ENCODE results near the gene HECTD4. TPM values are rescaled to one million over a fixed set of nuclear protein-coding genes. Genes with fewer than 3 reads are reported as not detected.

The HECTD4 gene
- total and polyA plus RNA-seq, 12 donors: 3.0 to 33.7 (median 23.9) TPM

DNA sequence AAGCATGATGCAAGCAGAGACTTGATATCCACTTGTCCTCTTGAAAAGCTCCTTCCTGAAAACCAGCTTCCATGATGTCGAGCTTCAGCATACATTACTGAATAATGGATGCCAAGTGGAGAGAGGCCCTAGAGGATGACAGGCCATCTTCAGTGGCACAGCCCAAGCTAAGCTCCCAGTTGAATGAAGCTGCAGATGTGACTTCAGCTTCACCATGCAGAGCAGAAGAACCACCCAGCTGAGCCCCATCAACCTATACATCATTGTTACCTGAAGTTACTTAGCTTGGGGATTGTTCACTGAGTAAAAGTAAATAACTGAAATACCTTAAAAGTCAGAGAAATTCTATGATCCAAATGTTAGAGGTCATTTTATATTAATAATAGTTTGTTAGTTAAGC is 93.6 kb downstream of the HECTD4 start:
- peaks cover 0 to 20% (median 6%) of the 10 kb centered on the region in 11 donors for H3K9me3 ChIP-seq
- DNase-seq (no peak), ATAC-seq (no peak)
- H3K4me1 ChIP-seq: peaks cover 0 to 31% (median 9%) of the 10 kb centered on the region in 9 donors
- TF ChIP-seq, protein P1, sequence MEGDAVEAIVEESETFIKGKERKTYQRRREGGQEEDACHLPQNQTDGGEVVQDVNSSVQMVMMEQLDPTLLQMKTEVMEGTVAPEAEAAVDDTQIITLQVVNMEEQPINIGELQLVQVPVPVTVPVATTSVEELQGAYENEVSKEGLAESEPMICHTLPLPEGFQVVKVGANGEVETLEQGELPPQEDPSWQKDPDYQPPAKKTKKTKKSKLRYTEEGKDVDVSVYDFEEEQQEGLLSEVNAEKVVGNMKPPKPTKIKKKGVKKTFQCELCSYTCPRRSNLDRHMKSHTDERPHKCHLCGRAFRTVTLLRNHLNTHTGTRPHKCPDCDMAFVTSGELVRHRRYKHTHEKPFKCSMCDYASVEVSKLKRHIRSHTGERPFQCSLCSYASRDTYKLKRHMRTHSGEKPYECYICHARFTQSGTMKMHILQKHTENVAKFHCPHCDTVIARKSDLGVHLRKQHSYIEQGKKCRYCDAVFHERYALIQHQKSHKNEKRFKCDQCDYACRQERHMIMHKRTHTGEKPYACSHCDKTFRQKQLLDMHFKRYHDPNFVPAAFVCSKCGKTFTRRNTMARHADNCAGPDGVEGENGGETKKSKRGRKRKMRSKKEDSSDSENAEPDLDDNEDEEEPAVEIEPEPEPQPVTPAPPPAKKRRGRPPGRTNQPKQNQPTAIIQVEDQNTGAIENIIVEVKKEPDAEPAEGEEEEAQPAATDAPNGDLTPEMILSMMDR (IDR thresholded peaks at IDR 0.05): no peak
- 100% methylated on average over 1 of the region's 1 CpG for WGBS, 2 donors
- no peak overlapping the region for H3K4me3 ChIP-seq
- H3K27me3 ChIP-seq: no peaks in the 10 kb centered on the region
- intact Hi-C loops (cut with DNase I): loop anchor here in 2 of 10 donors (10.0 kb wide), 1 partner anchor 96 kb away; the partner anchor contains the start of gene HECTD4 (in 2 of the 2)
- H3K36me3 ChIP-seq: peaks cover 0 to 40% (median 4%) of the 10 kb centered on the region in 9 donors
- H3K27ac ChIP-seq: no peak overlapping the region

- Histone ChIP-seq H3K9me3 (peaks cover 0 to 20% (median 6%) of the 10 kb centered on the region in 11 donors), H3K36me3 (peaks cover 0 to 18% (median 4%) of the 10 kb centered on the region in 9 donors), H3K4me1 (peaks cover 0 to 39% (median 10%) of the 10 kb centered on the region in 9 donors), H3K27me3 (no peaks in the 10 kb centered on the region), H3K4me3 (no peak overlapping the region), H3K27ac (no peak overlapping the region)
- ATAC-seq (no peak), DNase-seq (no peak)
- intact Hi-C loops (cut with DNase I): loop anchor here in 2 of 10 donors (10.0 kb wide), 1 partner anchor 99 kb away; the partner anchor contains the start of gene HECTD4 (in 2 of the 2)
- TF ChIP-seq, protein P1 (IDR thresholded peaks at IDR 0.05): no peak
- WGBS, 2 donors: 73 to 87% methylated on average over 5 of the region's 5 CpGs
Measured at GRCh38 chr12:112285600-112286401, 96.4 kb downstream of the HECTD4 start.

- intact Hi-C loops (cut with DNase I): loop anchor here in 5 of 10 donors (5.0 to 10.0 kb wide), 3 partner anchors 99 to 104 kb away; partner anchors contain the start of gene HECTD4 (in 4 of the 5)
- H3K9me3 ChIP-seq: peaks cover 0 to 7% (median under 1%) of the 10 kb centered on the region in 11 donors
- DNase-seq: peak in 1 of 2 donors; percentile 9
- TF ChIP-seq, protein P1 (IDR thresholded peaks at IDR 0.05): no peak
- ATAC-seq: peak in 6 of 8 donors; percentile 50 to 83 (median 58)
- H3K36me3 ChIP-seq: peaks cover 0 to 18% (median 7%) of the 10 kb centered on the region in 9 donors
- H3K4me1 ChIP-seq: peaks cover 0 to 39% (median 10%) of the 10 kb centered on the region in 9 donors
- 51 to 55% methylated on average over 2 of the region's 2 CpGs for WGBS, 2 donors
- no peak overlapping the region for H3K4me3 ChIP-seq
- H3K27me3 ChIP-seq: no peaks in the 10 kb centered on the region
- H3K27ac ChIP-seq: peak overlapping the region in 5 of 10 donors; percentile 16 to 54 (median 31)
Measured at GRCh38 chr12:112283546-112283945, 98.7 kb downstream of the HECTD4 start.

DNA sequence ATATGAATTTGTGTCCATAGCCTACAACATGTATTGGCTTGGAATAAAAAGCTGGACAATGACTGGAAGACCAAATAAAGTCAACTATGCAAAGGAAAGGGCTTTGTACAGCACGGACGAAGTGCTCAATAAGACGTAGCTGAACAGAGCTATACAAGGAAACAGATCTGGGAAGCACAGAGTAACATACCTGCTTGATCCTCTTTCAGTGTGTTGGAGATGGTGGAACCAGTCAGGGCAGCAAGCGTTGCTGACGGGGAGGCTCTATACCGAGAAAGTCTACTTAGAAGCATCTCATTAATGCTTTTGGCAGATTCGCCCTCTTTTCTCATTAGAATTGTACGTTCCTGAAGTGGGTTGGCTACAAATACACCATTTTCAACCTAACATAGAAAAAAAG is 99.3 kb downstream of the HECTD4 start:
- DNase-seq: no peak
- intact Hi-C loops (cut with DNase I): loop anchor here in 5 of 10 donors (5.0 to 10.0 kb wide), 3 partner anchors 99 to 104 kb away; partner anchors contain the start of gene HECTD4 (in 4 of the 5)
- Histone ChIP-seq H3K9me3 (peaks cover 0 to under 1% (median 0%) of the 10 kb centered on the region in 11 donors), H3K36me3 (peaks cover 0 to 18% (median 9%) of the 10 kb centered on the region in 9 donors), H3K4me3 (no peak overlapping the region), H3K4me1 (peaks cover 0 to 39% (median 10%) of the 10 kb centered on the region in 9 donors), H3K27ac (peak overlapping the region in 5 of 10 donors; percentile 16 to 54 (median 31)), H3K27me3 (no peaks in the 10 kb centered on the region)
- WGBS, 2 donors: 92 to 93% methylated on average over 8 of the region's 8 CpGs
- TF ChIP-seq, protein P1 (IDR thresholded peaks at IDR 0.05): no peak
- ATAC-seq: no peak

All from heart right ventricle (tissue), 16 donors.